ENCODE measurements around the gene CTNNA1.

Gene CTNNA1

DNA sequence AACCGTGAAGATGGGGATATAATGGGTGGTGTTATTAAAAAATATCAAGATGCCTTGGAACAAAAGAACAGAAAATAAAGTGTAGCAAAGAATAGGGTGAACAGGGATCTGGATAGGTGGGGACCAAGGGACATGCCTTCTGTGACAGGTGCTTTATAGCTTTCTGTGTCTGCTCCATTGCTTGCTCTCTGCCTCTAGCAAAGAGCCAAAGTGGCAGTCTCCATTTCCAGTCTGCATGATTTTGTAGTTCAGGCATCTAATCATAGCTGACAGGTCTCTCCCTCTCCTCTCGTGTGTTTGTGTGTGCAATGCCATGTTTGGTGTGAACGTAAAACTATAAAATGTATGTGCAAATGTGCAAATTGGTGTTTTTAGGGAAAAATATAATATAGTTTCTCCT is 86.9 kb downstream of the CTNNA1 start:
- no peaks in the 10 kb centered on the region for H3K36me3 ChIP-seq (ENCODE audit: low read length)
- H3K4me3 ChIP-seq (ENCODE audit: insufficient read depth, low read length, poor library complexity, severe bottlenecking) = no peak overlapping the region
- H2AFZ ChIP-seq (ENCODE audit: low read depth, low read length, severe bottlenecking) = no peak overlapping the region
- no peak overlapping the region for H3K9ac ChIP-seq (ENCODE audit: low read length)
- no peaks in the 10 kb centered on the region; the same call in 1 of the 2 replicates for H3K9me2 ChIP-seq (replicated peaks; ENCODE audit: insufficient read depth, low read length)
- H3K4me2 ChIP-seq (ENCODE audit: low read depth, low read length, poor library complexity, severe bottlenecking) = no peak overlapping the region
- H3K79me2 ChIP-seq (ENCODE audit: insufficient read depth, low read length) = no peaks in the 10 kb centered on the region
- H3K9me3 ChIP-seq (ENCODE audit: insufficient read depth, low read length) = no peaks in the 10 kb centered on the region
- TF ChIP-seq, protein P1, sequence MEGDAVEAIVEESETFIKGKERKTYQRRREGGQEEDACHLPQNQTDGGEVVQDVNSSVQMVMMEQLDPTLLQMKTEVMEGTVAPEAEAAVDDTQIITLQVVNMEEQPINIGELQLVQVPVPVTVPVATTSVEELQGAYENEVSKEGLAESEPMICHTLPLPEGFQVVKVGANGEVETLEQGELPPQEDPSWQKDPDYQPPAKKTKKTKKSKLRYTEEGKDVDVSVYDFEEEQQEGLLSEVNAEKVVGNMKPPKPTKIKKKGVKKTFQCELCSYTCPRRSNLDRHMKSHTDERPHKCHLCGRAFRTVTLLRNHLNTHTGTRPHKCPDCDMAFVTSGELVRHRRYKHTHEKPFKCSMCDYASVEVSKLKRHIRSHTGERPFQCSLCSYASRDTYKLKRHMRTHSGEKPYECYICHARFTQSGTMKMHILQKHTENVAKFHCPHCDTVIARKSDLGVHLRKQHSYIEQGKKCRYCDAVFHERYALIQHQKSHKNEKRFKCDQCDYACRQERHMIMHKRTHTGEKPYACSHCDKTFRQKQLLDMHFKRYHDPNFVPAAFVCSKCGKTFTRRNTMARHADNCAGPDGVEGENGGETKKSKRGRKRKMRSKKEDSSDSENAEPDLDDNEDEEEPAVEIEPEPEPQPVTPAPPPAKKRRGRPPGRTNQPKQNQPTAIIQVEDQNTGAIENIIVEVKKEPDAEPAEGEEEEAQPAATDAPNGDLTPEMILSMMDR (IDR thresholded peaks at IDR 0.05; ENCODE audit: insufficient read depth, low read length, poor library complexity, severe bottlenecking) = no peak
- TF ChIP-seq EZH2phosphoT487 (conservative IDR thresholded peaks at IDR 0.05; ENCODE audit: low read length) = no peak
- H4K20me1 ChIP-seq (ENCODE audit: low read depth, low read length) = no peaks in the 10 kb centered on the region
- H3K27ac ChIP-seq (ENCODE audit: low read depth, low read length) = no peak overlapping the region
- no peaks in the 10 kb centered on the region for H3K27me3 ChIP-seq (ENCODE audit: low read length)
- no peaks in the 10 kb centered on the region for H3F3A ChIP-seq (ENCODE audit: insufficient read depth)

- Histone ChIP-seq H3K27me3 (ENCODE audit: low read length) (no peaks in the 10 kb centered on the region), H3K4me2 (ENCODE audit: low read depth, low read length, poor library complexity, severe bottlenecking) (no peak overlapping the region), H3K9me3 (ENCODE audit: insufficient read depth, low read length) (no peaks in the 10 kb centered on the region), H3K9ac (ENCODE audit: low read length) (no peak overlapping the region), H4K20me1 (ENCODE audit: low read depth, low read length) (no peaks in the 10 kb centered on the region), H3K27ac (ENCODE audit: low read depth, low read length) (no peak overlapping the region), H3K36me3 (ENCODE audit: low read length) (no peaks in the 10 kb centered on the region), H3K79me2 (ENCODE audit: insufficient read depth, low read length) (no peaks in the 10 kb centered on the region), H3K9me2 (replicated peaks; ENCODE audit: insufficient read depth, low read length) (no peaks in the 10 kb centered on the region; the same call in 1 of the 2 replicates), H2AFZ (ENCODE audit: low read depth, low read length, severe bottlenecking) (no peak overlapping the region), H3F3A (ENCODE audit: insufficient read depth) (no peaks in the 10 kb centered on the region), H3K4me3 (ENCODE audit: insufficient read depth, low read length, poor library complexity, severe bottlenecking) (no peak overlapping the region)
- no peak for TF ChIP-seq EZH2phosphoT487 (conservative IDR thresholded peaks at IDR 0.05; ENCODE audit: low read length)
- TF ChIP-seq, protein P1 (IDR thresholded peaks at IDR 0.05; ENCODE audit: insufficient read depth, low read length, poor library complexity, severe bottlenecking) = no peak
Observed at GRCh38 chr5:138841531-138841930, 88.3 kb downstream of the CTNNA1 start.

GRCh38 chr5:138843316-138844124 is 90.3 kb downstream of the CTNNA1 start:
- no peaks in the 10 kb centered on the region for H3F3A ChIP-seq (ENCODE audit: insufficient read depth)
- H3K27ac ChIP-seq (ENCODE audit: low read depth, low read length) = no peak overlapping the region

More at GRCh38 chr5:138843316-138844124, 90.3 kb downstream of the CTNNA1 start:
- H3K9ac ChIP-seq (ENCODE audit: low read length) = no peak overlapping the region
- no peak overlapping the region for H2AFZ ChIP-seq (ENCODE audit: low read depth, low read length, severe bottlenecking)
- H3K79me2 ChIP-seq (ENCODE audit: insufficient read depth, low read length) = no peaks in the 10 kb centered on the region
- TF ChIP-seq EZH2phosphoT487 (conservative IDR thresholded peaks at IDR 0.05; ENCODE audit: low read length) = no peak
- TF ChIP-seq, protein P1 (IDR thresholded peaks at IDR 0.05; ENCODE audit: insufficient read depth, low read length, poor library complexity, severe bottlenecking) = no peak
- no peaks in the 10 kb centered on the region for H3K9me3 ChIP-seq (ENCODE audit: insufficient read depth, low read length)
- H3K4me2 ChIP-seq (ENCODE audit: low read depth, low read length, poor library complexity, severe bottlenecking) = no peak overlapping the region
- H3K36me3 ChIP-seq (ENCODE audit: low read length) = no peaks in the 10 kb centered on the region
- H3K9me2 ChIP-seq (replicated peaks; ENCODE audit: insufficient read depth, low read length) = no peaks in the 10 kb centered on the region; the same call in 1 of the 2 replicates
- H3K4me3 ChIP-seq (ENCODE audit: insufficient read depth, low read length, poor library complexity, severe bottlenecking) = no peak overlapping the region
- H3K27me3 ChIP-seq (ENCODE audit: low read length) = no peaks in the 10 kb centered on the region
- H4K20me1 ChIP-seq (ENCODE audit: low read depth, low read length) = no peaks in the 10 kb centered on the region

Measured in SU-DHL-6 (cell line).